ENCODE measurements around the gene SHISA3.

The SHISA3 gene

GRCh38 chr4:42381666-42382065 is 15.6 kb upstream of the SHISA3 start (continued):
- no peak for TF ChIP-seq ZNF629 (tag by site-specific recombination; IDR thresholded peaks at IDR 0.05)

- no peak overlapping the region for H3K27ac ChIP-seq (ENCODE audit: extremely low read depth, low read depth, low read length)
- H3K36me3 ChIP-seq (ENCODE audit: control insufficient read depth in 2 of 2, insufficient read depth in 1 of 2, low read length in 2 of 2) = no peaks in the 10 kb centered on the region
- H3K4me3 ChIP-seq (ENCODE audit: low read depth, low read length) = no peak overlapping the region
- no peaks in the 10 kb centered on the region for H3K9me3 ChIP-seq (ENCODE audit: control insufficient read depth, insufficient read depth, low read depth, low read length)
- TF ChIP-seq KLF1 (tag by site-specific recombination; IDR thresholded peaks at IDR 0.05) (no peak), ZNF121 (tag by site-specific recombination; IDR thresholded peaks at IDR 0.05) (no peak), ZFP3 (tag by site-specific recombination; IDR thresholded peaks at IDR 0.05; ENCODE audit: low read depth) (no peak), ZNF169 (tag by site-specific recombination; IDR thresholded peaks at IDR 0.05) (no peak), ZSCAN16 (tag by site-specific recombination; IDR thresholded peaks at IDR 0.05) (no peak), ZBTB17 (tag by site-specific recombination; IDR thresholded peaks at IDR 0.05) (no peak), ZNF112 (tag by site-specific recombination; IDR thresholded peaks at IDR 0.05) (no peak), ZNF791 (tag by site-specific recombination; IDR thresholded peaks at IDR 0.05) (no peak), OVOL3 (tag by site-specific recombination; IDR thresholded peaks at IDR 0.05) (no peak), ZNF23 (tag by site-specific recombination; IDR thresholded peaks at IDR 0.05; ENCODE audit: borderline replicate concordance) (no peak), ZNF777 (tag by site-specific recombination; IDR thresholded peaks at IDR 0.05; ENCODE audit: borderline replicate concordance) (no peak), ZNF24 (tag by site-specific recombination; IDR thresholded peaks at IDR 0.05) (no peak), ZNF830 (tag by site-specific recombination; IDR thresholded peaks at IDR 0.05; ENCODE audit: low read depth) (no peak)
- TF ChIP-seq, protein P1, sequence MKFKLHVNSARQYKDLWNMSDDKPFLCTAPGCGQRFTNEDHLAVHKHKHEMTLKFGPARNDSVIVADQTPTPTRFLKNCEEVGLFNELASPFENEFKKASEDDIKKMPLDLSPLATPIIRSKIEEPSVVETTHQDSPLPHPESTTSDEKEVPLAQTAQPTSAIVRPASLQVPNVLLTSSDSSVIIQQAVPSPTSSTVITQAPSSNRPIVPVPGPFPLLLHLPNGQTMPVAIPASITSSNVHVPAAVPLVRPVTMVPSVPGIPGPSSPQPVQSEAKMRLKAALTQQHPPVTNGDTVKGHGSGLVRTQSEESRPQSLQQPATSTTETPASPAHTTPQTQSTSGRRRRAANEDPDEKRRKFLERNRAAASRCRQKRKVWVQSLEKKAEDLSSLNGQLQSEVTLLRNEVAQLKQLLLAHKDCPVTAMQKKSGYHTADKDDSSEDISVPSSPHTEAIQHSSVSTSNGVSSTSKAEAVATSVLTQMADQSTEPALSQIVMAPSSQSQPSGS (tag by site-specific recombination; IDR thresholded peaks at IDR 0.05; ENCODE audit: low read depth) = no peak
- TF ChIP-seq, protein P2, sequence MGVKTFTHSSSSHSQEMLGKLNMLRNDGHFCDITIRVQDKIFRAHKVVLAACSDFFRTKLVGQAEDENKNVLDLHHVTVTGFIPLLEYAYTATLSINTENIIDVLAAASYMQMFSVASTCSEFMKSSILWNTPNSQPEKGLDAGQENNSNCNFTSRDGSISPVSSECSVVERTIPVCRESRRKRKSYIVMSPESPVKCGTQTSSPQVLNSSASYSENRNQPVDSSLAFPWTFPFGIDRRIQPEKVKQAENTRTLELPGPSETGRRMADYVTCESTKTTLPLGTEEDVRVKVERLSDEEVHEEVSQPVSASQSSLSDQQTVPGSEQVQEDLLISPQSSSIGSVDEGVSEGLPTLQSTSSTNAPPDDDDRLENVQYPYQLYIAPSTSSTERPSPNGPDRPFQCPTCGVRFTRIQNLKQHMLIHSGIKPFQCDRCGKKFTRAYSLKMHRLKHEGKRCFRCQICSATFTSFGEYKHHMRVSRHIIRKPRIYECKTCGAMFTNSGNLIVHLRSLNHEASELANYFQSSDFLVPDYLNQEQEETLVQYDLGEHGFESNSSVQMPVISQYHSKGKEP (tag by site-specific recombination; IDR thresholded peaks at IDR 0.05) = no peak
- TF ChIP-seq, protein P3, sequence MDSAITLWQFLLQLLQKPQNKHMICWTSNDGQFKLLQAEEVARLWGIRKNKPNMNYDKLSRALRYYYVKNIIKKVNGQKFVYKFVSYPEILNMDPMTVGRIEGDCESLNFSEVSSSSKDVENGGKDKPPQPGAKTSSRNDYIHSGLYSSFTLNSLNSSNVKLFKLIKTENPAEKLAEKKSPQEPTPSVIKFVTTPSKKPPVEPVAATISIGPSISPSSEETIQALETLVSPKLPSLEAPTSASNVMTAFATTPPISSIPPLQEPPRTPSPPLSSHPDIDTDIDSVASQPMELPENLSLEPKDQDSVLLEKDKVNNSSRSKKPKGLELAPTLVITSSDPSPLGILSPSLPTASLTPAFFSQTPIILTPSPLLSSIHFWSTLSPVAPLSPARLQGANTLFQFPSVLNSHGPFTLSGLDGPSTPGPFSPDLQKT (IDR thresholded peaks at IDR 0.05; ENCODE audit: borderline replicate concordance, low read depth, low read length) = no peak
- CTCF ChIA-PET = no interaction called here
- POLR2A ChIA-PET = interaction anchor here (0.7 kb wide), 1 partner anchor 549 kb away, joined by 4 read pairs; no protein-coding TSS in a partner anchor
- no peaks in the 10 kb centered on the region for H3K4me1 ChIP-seq (ENCODE audit: control insufficient read depth, insufficient read depth, low read length)
Observed at GRCh38 chr4:42385516-42385915, 11.8 kb upstream of the SHISA3 start.

GRCh38 chr4:42390622-42391354 is 6.5 kb upstream of the SHISA3 start:
- no peak overlapping the region for H3K4me3 ChIP-seq (ENCODE audit: low read depth, low read length)
- no peak for TF ChIP-seq ZBTB48 (tag by site-specific recombination; IDR thresholded peaks at IDR 0.05)
- H3K27ac ChIP-seq (ENCODE audit: extremely low read depth, low read depth, low read length) = no peak overlapping the region
- ChIA-PET POLR2A (no interaction called here), CTCF (interaction anchor here (0.7 to 1.4 kb wide), 2 partner anchors 19 to 514 kb away, joined by 3 read pairs; no protein-coding TSS in a partner anchor)
- H3K9me3 ChIP-seq (ENCODE audit: control insufficient read depth, insufficient read depth, low read depth, low read length) = no peaks in the 10 kb centered on the region
- H3K4me1 ChIP-seq (ENCODE audit: control insufficient read depth, insufficient read depth, low read length) = no peaks in the 10 kb centered on the region
- H3K36me3 ChIP-seq (ENCODE audit: control insufficient read depth in 2 of 2, insufficient read depth in 1 of 2, low read length in 2 of 2) = no peaks in the 10 kb centered on the region
